OCI-LY7 (cell line): Measurements from ENCODE around the gene HIVEP3. TPM values are rescaled to one million over a fixed set of nuclear protein-coding genes. Genes with fewer than 3 reads are reported as not detected.

Experiments used
- BruUV-seq: library from RNA; stranded (reverse); fragments of 400-500 nt; replicated peaks from 2 replicates; lab custom pipeline; 2021; lab: Mats Ljungman, UMichigan
- CTCF ChIA-PET: fragments of 300-600 bp; sonication (Branson Sonifier 250); formaldehyde crosslinking; loops from one replicate; lab custom pipeline; 2022; ENCODE audit warnings: antibody characterized with exemption; ENCODE audit not compliant: unreplicated experiment; lab: Charles Lee
- POLR2A ChIA-PET: fragments of 300-600 bp; sonication (Branson Sonifier 250); formaldehyde crosslinking; loops from one replicate; lab custom pipeline; 2022; ENCODE audit warnings: antibody characterized with exemption; lab: Charles Lee
- DNase-seq: peaks from one replicate; pipeline ENCODE4 v3.0.0-alpha.2; 2015; ENCODE audit warnings: low spot score
- H2AFZ ChIP-seq: fragments of 200-600 bp; sonication (generic), shearing (Covaris generic); 2 replicates; pipeline ENCODE4 v1.6.1; 2014; ENCODE audit warnings: mild to moderate bottlenecking, antibody characterized with exemption, low read length, moderate library complexity
- H3K27ac ChIP-seq: fragments of 200-600 bp; sonication (generic); 2 replicates; pipeline ENCODE4 v1.5.1; 2014; ENCODE audit warnings: mixed run types, low read depth, mild to moderate bottlenecking, moderate library complexity, low read length, inconsistent platforms; ENCODE audit not compliant: poor library complexity, severe bottlenecking
- H3K36me3 ChIP-seq: fragments of 200-600 bp; sonication (generic); 2 replicates; pipeline ENCODE4 v1.6.1; 2014; ENCODE audit warnings: mild to moderate bottlenecking, antibody characterized with exemption, low read length, moderate library complexity, mixed read lengths; ENCODE audit not compliant: insufficient read depth
- H3K4me1 ChIP-seq: fragments of 200-600 bp; sonication (generic); 2 replicates; pipeline ENCODE4 v1.5.1; 2014; ENCODE audit warnings: mild to moderate bottlenecking, low read length; ENCODE audit not compliant: insufficient read depth, poor library complexity, severe bottlenecking
- H3K4me2 ChIP-seq: fragments of 200-600 bp; sonication (generic); 2 replicates; pipeline ENCODE4 v1.6.1; 2014; ENCODE audit warnings: mild to moderate bottlenecking, low read length
- H3K4me3 ChIP-seq: fragments of 200-600 bp; sonication (generic); 2 replicates; pipeline ENCODE4 v1.5.1; 2014; ENCODE audit warnings: mild to moderate bottlenecking, low read depth, low read length; ENCODE audit not compliant: poor library complexity, severe bottlenecking
- H3K79me2 ChIP-seq: fragments of 200-600 bp; sonication (generic); 2 replicates; pipeline ENCODE4 v1.6.1; 2016; ENCODE audit warnings: low read depth, mild to moderate bottlenecking, low read length, moderate library complexity, mixed read lengths; ENCODE audit not compliant: insufficient read depth
- H3K9me2 ChIP-seq: fragments of 200-600 bp; sonication (generic); 2 replicates; pipeline ENCODE4 v1.6.1; 2016; ENCODE audit warnings: mild to moderate bottlenecking, low read length, mixed read lengths; ENCODE audit not compliant: insufficient read depth
- H3K9me3 ChIP-seq: fragments of 200-600 bp; sonication (generic); 2 replicates; pipeline ENCODE4 v1.6.1; 2014; ENCODE audit warnings: mild to moderate bottlenecking, mixed run types, low read length, mixed read lengths
- H4K20me1 ChIP-seq: fragments of 200-600 bp; sonication (generic); 2 replicates; pipeline ENCODE4 v1.6.1; 2014; ENCODE audit warnings: mild to moderate bottlenecking, antibody characterized with exemption, low read length, moderate library complexity, mixed read lengths; ENCODE audit not compliant: insufficient read depth
- CTCF ChIP-seq: fragments of 200-600 bp; sonication (generic); conservative IDR thresholded peaks from 2 replicates; pipeline ENCODE4 v1.5.1; 2014; ENCODE audit warnings: mild to moderate bottlenecking, antibody characterized with exemption, low read length, moderate library complexity, mixed read lengths
- EZH2phosphoT487 ChIP-seq: fragments of 200-600 bp; sonication (generic); IDR thresholded peaks from 2 replicates; pipeline ENCODE4 v1.6.1; 2018; ENCODE audit warnings: low read depth, borderline replicate concordance, mild to moderate bottlenecking, mixed run types, antibody characterized with exemption, low read length, moderate library complexity, mixed read lengths
- intact Hi-C: fragments of 100-400 bp; cut with micrococcal nuclease; formaldehyde crosslinking; loops from one replicate; pipeline ENCODE4 v1.10.0; 2022; ENCODE audit not compliant: unreplicated experiment
- total RNA-seq, 2 experiments: library from RNA; depleted of rRNA in 1 of 2; stranded (reverse); fragments of >200 nt in 1 of 2; shearing (Covaris generic) in 1 of 2; gene quantifications; 2 replicates each; pipeline ENCODE4 v1.2.3, GENCODE V29; 2014 to 2022

The HIVEP3 gene
- total RNA-seq, 2 experiments from 2014 or later = 0.53 to 0.60 TPM

GRCh38 chr1:41709873-41710272, 208.8 kb downstream of the HIVEP3 start:
- no peaks in the 10 kb centered on the region for H4K20me1 ChIP-seq
- no peak overlapping the region for H3K4me2 ChIP-seq
- H3K9me3 ChIP-seq = no peaks in the 10 kb centered on the region
- no peak overlapping the region for H2AFZ ChIP-seq
- POLR2A ChIA-PET = interaction anchor here (0.8 kb wide), 1 partner anchor 9 kb away, joined by 5 read pairs; no protein-coding TSS in a partner anchor
- no peak overlapping the region for H3K27ac ChIP-seq
- CTCF ChIA-PET = no interaction called here
- H3K4me1 ChIP-seq = no peaks in the 10 kb centered on the region
- H3K36me3 ChIP-seq = no peaks in the 10 kb centered on the region
- no peaks in the 10 kb centered on the region for H3K79me2 ChIP-seq
- no peak for DNase-seq
- no TSS peak for BruUV-seq
- no peaks in the 10 kb centered on the region for H3K9me2 ChIP-seq
- TF ChIP-seq CTCF (no peak), EZH2phosphoT487 (no peak)
- no peak overlapping the region for H3K4me3 ChIP-seq
- intact Hi-C loops = no loop called here

GRCh38 chr1:41709331-41709730, 209.4 kb downstream of the HIVEP3 start:
- Histone ChIP-seq H3K27ac (no peak overlapping the region), H4K20me1 (no peaks in the 10 kb centered on the region), H3K4me1 (no peaks in the 10 kb centered on the region), H3K9me3 (no peaks in the 10 kb centered on the region), H3K4me2 (no peak overlapping the region), H3K9me2 (no peaks in the 10 kb centered on the region), H3K36me3 (no peaks in the 10 kb centered on the region), H2AFZ (no peak overlapping the region), H3K79me2 (no peaks in the 10 kb centered on the region), H3K4me3 (no peak overlapping the region)
- no TSS peak for BruUV-seq
- intact Hi-C loops = no loop called here
- ChIA-PET CTCF (no interaction called here), POLR2A (no interaction called here)
- no peak for TF ChIP-seq CTCF
- no peak for TF ChIP-seq EZH2phosphoT487
- DNase-seq = no peak

- intact Hi-C loops = no loop called here
- Histone ChIP-seq H3K79me2 (no peaks in the 10 kb centered on the region), H3K27ac (no peak overlapping the region), H2AFZ (no peak overlapping the region), H3K4me2 (no peak overlapping the region), H4K20me1 (no peaks in the 10 kb centered on the region), H3K9me3 (no peaks in the 10 kb centered on the region), H3K36me3 (no peaks in the 10 kb centered on the region), H3K4me3 (no peak overlapping the region), H3K4me1 (no peaks in the 10 kb centered on the region), H3K9me2 (no peaks in the 10 kb centered on the region)
- no peak for DNase-seq
- ChIA-PET CTCF (no interaction called here), POLR2A (no interaction called here)
- no TSS peak for BruUV-seq
- TF ChIP-seq EZH2phosphoT487 (no peak), CTCF (no peak)
These were observed 210.4 kb downstream of the HIVEP3 start for GRCh38 chr1:41708332-41708731.
